Fibroblast of peridontal ligament (primary cell): ENCODE data around the gene SPECC1L.

Source experiments
- DNase-seq: peaks from one replicate; pipeline ENCODE4 v3.0.0-alpha.2; 2010; ENCODE audit errors: extremely low read depth

The SPECC1L gene

GRCh38 chr22:24400726-24401596 lies 130.3 kb downstream of the SPECC1L start:
- DNase-seq, result peak; percentile 38

- no peak for DNase-seq
Observed at GRCh38 chr22:24401931-24402367, 131.3 kb downstream of the SPECC1L start.

GRCh38 chr22:24402460-24403192 lies 132.0 kb downstream of the SPECC1L start:
- peak; percentile 93 for DNase-seq

- no peak for DNase-seq
Observed at GRCh38 chr22:24403346-24403745, 132.7 kb downstream of the SPECC1L start.

GRCh38 chr22:24404561-24405275 lies 134.1 kb downstream of the SPECC1L start:
- DNase-seq, result no peak

GRCh38 chr22:24405631-24406321 lies 135.1 kb downstream of the SPECC1L start:
- no peak for DNase-seq

- DNase-seq, result no peak
Observed at GRCh38 chr22:24406322-24407277, 136.0 kb downstream of the SPECC1L start.

GRCh38 chr22:24407278-24407665 lies 136.6 kb downstream of the SPECC1L start:
- DNase-seq, result no peak

- no peak for DNase-seq
Observed at GRCh38 chr22:24407884-24408283, 137.3 kb downstream of the SPECC1L start.

GRCh38 chr22:24408630-24409029 lies 138.0 kb downstream of the SPECC1L start:
- DNase-seq, result no peak

GRCh38 chr22:24409707-24410106 lies 139.1 kb downstream of the SPECC1L start:
- no peak for DNase-seq

GRCh38 chr22:24410110-24410856 lies 139.7 kb downstream of the SPECC1L start:
- no peak for DNase-seq

GRCh38 chr22:24411256-24412004 lies 140.8 kb downstream of the SPECC1L start:
- no peak for DNase-seq

- no peak for DNase-seq
Observed at GRCh38 chr22:24412274-24412673, 141.6 kb downstream of the SPECC1L start.

GRCh38 chr22:24413271-24413670 lies 142.6 kb downstream of the SPECC1L start:
- no peak for DNase-seq

GRCh38 chr22:24413736-24414385 lies 143.2 kb downstream of the SPECC1L start:
- DNase-seq, result no peak

GRCh38 chr22:24414523-24414922 lies 143.9 kb downstream of the SPECC1L start:
- no peak for DNase-seq
